HG03025 (cell line): Measurements from ENCODE around the gene TAC3.
"Not testable (repeated sequence)": the region's sequence is repeated elsewhere in the genome, so short reads cannot be mapped to it uniquely, and the experiment has no call there.

Experiments
- ATAC-seq: cut with Tn5 transposase; IDR thresholded peaks from one replicate; pipeline ENCODE4 v1.9.1; 2021; ENCODE audit warnings: mild to moderate bottlenecking, moderate library complexity; ENCODE audit not compliant: unreplicated experiment, low FRiP score

The TAC3 gene

DNA sequence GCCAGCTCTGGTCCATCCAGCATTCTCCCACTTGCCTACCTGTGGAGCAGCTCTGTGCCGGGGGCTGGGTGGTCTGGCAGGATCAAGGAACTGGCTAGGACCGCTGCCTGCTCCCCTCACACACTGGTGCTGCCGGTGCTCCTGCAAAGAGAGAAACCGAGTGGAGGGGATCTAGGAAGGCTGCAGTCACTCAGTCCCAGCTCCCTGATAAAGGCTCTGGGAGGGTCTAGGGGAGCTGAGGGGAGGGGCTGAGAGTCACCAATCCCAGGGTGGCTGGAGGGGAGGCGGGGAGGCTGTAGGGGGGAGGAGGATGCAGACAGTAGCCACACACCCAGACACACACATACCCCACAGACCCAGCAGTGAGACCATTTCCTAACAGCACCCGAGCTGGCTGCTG, at the start of gene TAC3:
Gene TAC3, minus strand, starts transcription at position 182 of the 400 bp plus-strand sequence. CDS start 732 bp downstream, outside the sequence.
- no peak for ATAC-seq

DNA sequence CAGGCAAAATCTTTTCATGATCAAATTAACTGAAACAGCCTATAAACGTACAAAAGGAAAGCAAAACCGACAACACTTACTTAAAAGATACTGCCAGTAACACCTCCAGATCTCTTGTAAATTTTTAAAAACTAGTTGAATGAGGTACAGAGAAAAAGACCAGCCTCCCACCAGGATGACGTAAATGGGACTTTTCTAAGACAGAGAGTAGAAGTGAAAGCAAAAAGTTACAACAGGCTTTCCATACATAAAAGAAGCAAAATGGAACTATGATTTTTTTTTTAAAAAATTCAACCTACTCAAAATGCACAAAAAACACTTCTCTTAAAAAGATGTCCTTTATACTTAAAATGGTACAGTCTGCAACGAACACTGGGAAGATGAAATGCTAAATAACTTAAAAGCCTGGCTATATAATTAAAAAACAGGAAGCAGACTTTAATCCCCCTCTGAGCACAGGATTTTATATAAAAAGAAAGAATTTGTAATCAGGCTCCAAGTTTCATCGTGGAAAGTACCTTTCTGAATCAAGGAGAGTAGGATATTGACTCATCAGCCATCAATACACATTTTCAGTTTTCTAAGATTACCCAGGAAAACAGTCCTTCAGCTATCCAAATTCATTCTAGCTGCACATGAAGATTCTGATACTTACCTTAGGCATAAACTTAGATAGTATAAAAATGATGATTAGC, 47.8 kb upstream of the TAC3 start:
- ATAC-seq: no peak

DNA sequence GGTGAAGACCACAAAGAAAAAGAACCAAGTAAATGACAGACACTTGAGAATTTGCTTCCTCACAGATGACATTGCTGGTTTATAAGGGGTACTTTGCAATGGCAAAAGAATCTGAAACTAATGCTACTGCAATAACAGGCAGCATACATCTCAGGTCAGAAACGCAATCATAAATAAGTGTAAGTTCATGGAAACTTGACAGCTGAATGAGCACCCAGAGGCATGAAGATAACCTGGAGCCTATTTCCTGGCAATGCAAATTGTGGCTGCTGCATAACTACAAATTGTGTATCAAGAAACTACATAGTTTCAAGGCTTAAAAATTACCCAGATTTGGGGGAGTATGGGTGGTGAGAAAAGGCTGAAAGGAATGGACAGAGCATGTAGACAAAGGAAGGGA, 42.1 kb upstream of the TAC3 start:
- no peak for ATAC-seq

DNA sequence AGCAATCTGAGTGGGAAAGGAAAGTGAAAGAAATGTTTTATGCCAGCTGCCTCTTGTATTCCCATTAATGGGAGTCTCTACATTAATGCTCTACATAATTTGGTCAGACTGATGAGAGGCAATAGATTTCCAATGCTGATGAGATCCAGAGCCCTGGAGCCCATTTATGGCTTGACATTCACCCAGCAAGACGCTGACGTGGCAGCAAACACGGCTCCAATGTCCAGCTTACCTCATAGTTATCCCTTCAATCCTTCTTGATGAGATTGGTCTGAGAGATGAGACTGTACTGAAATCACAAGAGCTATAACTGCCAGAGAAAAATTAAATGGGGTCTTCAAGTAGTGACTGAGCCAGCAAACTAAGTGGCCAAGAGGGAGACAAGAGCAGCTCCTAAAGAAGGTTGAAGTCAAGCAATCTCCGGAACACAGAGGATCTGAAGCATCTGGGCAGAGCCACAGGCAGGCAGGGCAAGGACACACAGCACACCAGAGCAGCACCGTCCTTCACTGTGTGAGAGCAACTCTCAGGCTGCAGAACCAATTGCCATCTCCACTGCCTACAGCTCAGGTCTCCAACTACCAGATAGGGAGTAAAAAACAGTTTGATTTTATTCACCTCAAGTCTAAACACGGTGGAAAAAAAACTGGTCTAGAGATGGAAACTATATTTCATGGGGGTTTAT, 40.9 kb upstream of the TAC3 start:
- ATAC-seq: no peak

DNA sequence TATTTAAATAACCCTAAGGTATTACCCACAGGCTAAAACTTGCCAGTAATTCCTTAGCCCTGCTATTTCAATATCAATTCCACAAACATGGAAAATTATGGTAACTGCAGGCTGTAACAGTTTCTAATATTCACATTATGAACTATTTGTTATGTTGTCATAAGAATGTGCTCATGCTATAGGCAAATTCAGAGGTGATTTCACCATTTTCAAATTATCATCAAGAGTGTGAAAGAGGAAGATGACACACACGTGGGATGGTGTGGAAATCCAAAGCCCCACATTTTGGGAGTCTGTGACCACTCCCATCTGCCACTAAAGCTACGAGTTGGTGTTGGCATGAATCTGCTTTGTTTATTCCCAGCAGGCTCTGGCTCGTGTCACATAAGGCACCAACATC, 39.5 kb upstream of the TAC3 start:
- ATAC-seq: no peak

DNA sequence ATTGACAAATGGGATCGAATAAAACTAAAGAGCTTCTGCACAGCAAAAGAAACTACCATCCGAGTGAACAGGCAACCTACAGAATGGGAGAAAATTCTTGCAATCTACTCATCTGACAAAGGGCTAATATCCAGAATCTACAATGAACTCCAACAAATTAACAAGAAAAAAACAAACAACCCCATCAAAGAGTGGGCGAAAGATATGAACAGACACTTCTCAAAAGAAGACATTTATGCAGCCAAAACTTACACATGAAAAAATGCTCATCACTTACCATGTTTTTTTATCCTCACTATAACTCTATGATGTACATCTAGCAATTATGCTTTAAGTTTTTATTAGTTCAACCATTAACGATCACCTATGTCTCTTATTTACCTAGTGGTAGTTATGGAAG, 37.6 kb upstream of the TAC3 start:
- not testable (repeated sequence) for ATAC-seq

DNA sequence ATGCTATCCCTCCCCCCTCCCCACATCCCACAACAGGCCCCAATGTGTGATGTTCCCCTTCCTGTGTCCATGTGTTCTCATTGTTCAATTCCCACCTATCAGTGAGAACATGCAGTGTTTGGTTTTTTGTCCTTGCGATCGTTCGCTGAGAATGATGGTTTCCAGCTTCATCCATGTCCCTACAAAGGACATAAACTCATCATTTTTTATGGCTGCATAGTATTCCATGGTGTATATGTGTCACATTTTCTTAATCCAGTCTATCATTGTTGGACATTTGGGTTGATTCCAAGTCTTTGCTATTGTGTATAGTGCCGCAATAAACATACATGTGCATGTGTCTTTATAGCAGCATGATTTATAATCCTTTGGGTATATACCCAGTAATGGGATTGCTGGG, 36.8 kb upstream of the TAC3 start:
- ATAC-seq: not testable (repeated sequence)

DNA sequence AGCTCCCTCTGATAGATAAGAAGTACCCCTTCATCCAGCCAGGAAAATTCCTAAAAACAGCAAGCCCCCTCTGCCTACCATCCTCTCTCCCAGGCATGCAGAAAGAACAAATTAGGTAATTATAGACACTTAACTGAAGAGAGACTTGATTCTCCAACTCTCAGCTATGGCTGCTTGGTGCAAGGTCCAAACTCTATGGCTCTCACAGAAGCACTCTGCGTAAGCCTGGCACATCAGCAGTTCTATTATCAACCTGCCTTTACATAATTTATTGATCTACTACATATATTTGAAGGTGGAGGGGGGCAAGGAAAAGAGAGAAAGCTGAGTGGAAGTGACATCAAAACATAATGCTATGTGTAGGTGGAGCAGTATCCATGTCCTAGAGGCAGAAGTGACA, 34.7 kb upstream of the TAC3 start:
- no peak for ATAC-seq

DNA sequence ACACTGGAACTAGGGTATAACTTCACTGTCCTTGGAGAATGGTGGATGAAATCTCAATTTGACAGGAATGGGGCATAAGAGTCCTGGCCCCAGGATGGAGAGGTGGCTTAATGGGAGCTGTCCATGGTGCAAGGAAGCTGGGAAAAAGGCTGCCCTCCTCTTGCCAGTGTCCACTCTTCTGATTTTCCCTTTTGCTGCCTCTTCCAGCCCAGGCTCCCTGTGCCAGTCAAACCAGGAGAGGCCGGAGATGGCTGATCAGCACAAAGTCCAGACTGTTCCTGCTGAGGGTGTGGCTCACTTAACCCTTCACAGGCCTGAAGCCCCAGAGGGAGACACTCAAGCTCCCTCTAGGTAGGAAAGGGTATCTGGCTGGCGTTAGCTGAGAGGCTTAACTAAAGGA, 33.6 kb upstream of the TAC3 start, which contains the start of gene MYO1A:
Gene MYO1A, minus strand, starts transcription at position 240 of the 400 bp plus-strand sequence. CDS start 1,806 bp downstream, outside the sequence.
- no peak for ATAC-seq

DNA sequence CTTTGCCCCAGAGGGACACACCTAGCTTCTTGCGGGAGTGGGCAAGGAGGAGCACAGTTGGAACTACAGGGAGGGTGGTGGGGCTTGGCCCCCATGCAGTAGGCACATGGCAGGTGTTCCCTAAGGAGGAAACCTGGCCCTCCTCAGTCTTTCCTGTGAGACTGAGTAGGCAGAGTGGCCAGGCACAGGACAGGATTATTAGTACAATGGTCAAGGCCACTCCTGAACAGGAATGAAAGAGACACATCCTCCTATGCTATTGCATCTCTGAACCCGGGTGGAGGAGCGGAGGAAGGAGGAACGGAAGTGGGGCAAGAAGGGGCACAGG, 32.8 kb upstream of the TAC3 start:
- no peak for ATAC-seq

DNA sequence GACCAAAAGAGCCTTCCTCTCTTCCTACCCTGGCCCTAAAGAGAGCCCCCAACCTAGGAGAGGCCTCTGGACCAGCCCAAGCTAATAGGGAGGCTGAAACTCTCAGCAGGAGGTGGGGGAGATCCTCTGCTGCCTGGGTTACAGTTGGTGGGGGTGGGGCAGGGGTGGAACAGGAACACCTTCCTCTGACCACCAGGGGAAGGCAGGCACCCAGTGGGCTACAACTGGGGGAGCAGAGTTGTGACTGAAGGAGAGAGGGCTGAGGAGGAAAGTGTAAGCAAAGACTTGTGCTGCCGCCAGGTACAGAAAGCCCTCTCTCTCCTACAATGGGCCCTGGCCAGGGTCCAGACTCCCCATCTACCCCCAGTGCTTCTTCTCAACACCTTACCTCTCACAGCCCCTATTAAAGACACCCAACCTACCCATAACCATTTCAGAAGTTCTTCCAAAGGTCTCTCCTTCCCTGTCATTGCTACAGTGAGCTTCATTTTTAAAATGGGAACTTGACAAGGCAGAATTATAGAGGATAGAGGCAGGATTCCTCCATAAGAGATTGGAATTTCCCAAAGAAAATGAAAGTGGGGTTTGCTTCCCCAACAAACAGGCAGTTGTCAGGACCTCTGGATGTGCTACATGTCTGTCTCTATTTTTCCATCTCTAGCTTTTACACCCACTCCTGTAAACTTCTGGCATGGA, 32.2 kb upstream of the TAC3 start:
- ATAC-seq: no peak

DNA sequence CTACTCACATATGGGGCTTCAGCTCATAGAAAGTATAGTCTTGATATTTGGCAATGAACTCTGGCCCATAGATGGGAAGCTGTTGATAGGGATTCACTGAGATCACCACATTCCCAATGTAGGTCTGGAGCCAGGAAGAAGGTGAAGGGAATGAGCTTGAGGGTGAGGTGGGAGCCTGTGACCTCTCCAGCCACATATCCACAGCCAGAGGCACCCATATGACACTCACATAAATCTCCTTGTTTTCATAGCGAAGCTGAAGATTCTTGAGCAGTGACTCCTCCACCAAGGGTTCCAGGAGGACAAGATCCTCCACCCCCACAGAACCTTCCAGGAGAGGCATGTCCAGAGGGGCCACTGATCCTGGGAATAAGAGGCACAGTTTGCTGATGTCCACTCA, 31.7 kb upstream of the TAC3 start:
- ATAC-seq: no peak

DNA sequence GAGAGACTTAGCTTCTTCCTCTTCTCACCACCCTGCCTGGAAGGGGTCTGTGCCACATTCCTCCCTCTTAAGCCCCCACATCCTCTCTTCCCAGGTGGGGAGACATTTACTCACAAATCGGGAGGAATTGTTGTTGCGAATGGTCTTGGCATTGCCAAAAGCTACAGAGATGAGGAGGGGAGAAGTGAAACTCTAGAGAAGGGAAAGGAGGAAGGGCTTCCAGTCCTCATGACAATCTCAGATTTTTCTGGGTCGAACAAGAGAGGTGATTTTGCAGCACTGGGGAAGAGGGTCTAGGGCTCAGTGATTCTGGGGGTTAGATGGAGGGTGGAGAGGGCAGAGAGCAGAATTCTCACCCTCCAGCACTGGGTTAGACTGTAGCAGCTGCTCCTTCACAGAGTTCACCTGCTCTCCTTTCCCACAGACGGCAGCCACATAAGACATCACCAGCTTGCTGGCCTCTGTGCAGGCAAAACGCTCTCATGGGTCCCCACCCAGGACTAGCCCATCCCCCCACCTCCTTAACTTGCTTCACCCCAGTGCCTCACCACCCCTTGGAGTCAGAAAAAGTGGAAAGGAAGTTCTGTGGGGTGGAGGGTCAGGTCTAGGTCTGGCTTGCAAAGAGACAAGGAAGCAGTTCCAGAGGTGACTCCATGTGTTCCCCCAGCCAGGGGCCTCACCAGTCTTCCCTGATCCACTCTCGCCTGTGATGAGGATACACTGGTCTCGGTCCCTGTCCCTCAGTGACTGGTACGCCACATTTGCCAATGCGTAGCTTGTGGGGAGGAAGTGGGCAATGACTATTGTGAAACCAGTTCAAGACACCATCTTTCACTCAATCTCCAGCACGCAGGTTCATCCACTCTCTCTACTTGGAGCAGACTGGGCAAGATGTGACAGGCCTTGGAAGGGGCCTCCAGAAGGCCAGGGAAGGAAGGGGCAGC, 30.9 kb upstream of the TAC3 start:
- no peak for ATAC-seq

DNA sequence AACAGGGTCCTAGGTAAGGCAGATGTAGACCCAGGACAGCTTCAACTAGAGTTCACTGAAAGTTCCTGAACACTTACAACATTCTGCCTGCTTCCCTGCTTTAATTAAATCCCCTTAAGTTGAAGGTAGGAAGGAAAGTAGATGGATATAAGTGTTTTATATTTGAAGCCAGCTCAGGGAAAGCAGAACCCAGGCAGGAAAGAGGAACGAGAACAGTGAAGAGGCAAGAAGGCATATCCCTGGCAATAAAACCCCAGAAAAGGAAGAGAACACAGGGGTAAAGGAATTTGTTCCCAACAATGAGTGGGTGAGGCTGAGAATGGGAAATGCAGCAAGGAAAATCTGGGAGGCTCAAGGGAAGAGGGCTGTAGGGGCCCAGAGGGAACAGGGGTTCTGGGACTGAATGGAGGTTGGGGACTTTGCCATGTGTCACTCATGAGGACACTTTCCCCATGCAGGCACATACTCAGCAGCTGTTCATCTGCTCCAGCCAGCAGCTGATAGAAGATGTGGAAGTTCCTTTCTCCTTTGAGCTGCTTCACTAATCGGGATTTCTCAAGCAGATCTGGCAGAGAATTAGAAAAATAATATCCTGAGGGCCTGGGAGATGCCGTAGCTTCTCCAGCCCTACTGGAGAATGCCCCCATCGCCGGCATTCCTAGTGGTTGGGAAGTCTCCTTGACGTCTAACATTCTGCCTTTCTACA, 29.9 kb upstream of the TAC3 start:
- no peak for ATAC-seq

DNA sequence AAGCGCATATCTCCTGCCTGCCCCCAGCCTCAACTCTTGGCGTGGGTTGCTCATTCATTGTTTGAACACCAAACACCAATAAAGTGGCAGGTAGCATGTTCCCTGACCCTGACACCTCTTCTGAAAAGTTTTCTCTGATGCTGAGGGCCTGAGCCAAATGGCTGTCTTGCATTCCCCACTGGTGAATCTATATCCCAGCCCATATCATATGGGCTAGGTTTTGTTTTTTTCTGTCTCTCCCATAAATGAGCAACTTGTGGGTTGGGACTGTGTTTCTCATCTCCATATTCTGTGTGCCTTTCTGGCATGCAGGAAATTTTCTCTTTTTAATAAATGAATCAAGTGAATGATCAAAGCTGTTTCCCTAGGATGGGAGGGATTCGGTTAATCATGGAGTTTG, 28.6 kb upstream of the TAC3 start:
- ATAC-seq: no peak

DNA sequence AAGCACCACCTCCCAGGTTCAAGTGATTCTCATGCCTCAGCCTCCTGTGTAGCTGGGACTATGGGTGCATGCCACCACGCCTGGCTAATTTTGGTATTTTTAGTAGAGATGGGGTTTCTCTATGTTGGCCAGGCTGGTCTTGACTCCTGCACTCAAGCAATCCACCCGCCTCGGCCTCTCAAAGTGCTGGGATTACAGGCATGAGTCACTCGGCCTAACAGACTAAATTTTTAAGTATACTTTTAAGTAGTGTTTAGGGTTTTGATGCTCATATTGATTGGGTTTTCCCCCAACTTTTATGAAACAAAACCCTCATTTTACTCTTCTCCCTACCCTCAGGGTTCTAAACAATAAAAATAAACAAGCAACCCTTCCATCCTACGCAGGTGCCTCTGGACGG, 28.1 kb upstream of the TAC3 start:
- no peak for ATAC-seq

DNA sequence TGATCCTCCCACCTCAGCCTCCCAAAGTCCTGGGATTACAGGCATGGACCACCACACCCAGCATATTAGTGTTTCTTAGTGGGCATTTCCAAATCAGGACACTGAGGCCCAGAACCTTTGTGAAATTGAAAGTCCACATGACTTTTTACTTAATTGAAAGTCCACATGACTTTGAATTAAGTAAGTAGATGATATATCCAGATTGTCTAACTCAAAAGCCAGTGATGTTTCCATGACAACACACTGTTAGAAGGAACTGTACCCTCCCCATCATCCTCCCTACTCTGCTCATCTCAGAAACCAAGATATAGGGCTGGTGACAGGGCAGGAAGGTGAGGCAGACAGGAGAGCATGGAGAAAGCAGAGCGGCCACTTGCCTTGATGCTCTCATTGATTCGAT, 26.4 kb upstream of the TAC3 start:
- ATAC-seq: no peak

DNA sequence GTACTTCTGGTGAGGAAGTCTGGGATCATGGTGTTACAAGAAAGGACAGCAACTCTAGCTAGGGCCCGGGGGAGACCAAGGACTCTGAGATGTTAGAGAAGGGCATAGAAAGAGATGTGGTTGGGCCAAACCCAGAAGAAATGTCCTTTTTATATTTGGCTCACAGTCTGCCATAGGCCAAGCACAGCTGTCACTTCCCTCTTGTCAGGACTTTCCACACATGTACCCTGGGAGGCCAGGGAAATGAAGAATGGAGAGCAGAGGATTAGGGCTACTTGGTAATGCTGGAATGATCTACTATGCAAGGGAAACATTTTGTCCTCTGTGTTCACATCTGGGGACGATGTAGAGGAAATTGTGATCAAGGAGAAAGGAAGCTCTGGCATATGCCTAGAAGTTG, 24.4 kb upstream of the TAC3 start:
- no peak for ATAC-seq

DNA sequence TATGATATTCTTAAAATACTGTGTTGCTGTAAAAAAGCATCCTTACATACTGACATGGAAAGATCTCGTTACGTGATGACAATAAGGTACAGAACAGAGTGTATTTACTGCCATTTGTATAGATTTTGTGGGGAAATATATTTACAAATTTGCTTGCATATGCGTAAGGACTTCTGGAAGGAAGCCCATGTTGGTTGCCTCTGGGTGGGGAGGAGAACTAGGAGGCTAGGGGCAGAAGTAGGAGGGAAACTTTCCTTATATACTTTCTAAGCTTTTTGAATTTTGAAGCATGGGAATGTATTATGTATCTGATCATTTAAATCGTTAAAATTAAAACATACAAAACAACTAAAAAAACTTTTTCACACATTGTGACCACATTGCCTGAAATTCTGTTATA, 23.9 kb upstream of the TAC3 start:
- ATAC-seq: no peak
